Activated CD4-positive, alpha-beta memory T cell treated with anti-CD3 and anti-CD28 coated beads for 36 hours (primary cell): ENCODE measurements around the gene DCUN1D3. TPM values are rescaled to one million over a fixed set of nuclear protein-coding genes. Genes with fewer than 3 reads are reported as not detected.
"Not testable (repeated sequence)": the region's sequence is repeated elsewhere in the genome, so short reads cannot be mapped to it uniquely, and the experiment has no call there.

Experiments
- CTCF ChIA-PET: fragments of 350-600 bp; sonication (Branson Sonifier 250); formaldehyde crosslinking; loops from one replicate; lab custom pipeline; 2021; ENCODE audit warnings: antibody characterized with exemption, inconsistent platforms; lab: Charles Lee
- POLR2A ChIA-PET: fragments of 350-600 bp; sonication (Branson Sonifier 250); formaldehyde crosslinking; loops from one replicate; lab custom pipeline; 2021; ENCODE audit warnings: antibody characterized with exemption; lab: Charles Lee
- DNase-seq: peaks from one replicate; pipeline ENCODE4 v3.0.0-alpha.2; 2020
- H3K27ac Mint-ChIP-seq: one replicate; pipeline ENCODE4 v1.8.0; 2021; ENCODE audit warnings: mixed read lengths
- H3K27me3 Mint-ChIP-seq: one replicate; pipeline ENCODE4 v1.8.0; 2021; ENCODE audit warnings: mixed read lengths
- H3K36me3 Mint-ChIP-seq: one replicate; pipeline ENCODE4 v1.8.0; 2021; ENCODE audit warnings: mixed read lengths
- H3K4me1 Mint-ChIP-seq: one replicate; pipeline ENCODE4 v1.8.0; 2021; ENCODE audit warnings: low read depth, mixed read lengths
- H3K4me3 Mint-ChIP-seq: one replicate; pipeline ENCODE4 v1.8.0; 2021; ENCODE audit warnings: mild to moderate bottlenecking, mixed read lengths
- H3K9me3 Mint-ChIP-seq: one replicate; pipeline ENCODE4 v1.8.0; 2021; ENCODE audit warnings: mixed read lengths
- intact Hi-C: fragments of 100-400 bp; cut with micrococcal nuclease; formaldehyde crosslinking; loops from one replicate; pipeline ENCODE4 v1.15.1; 2023
- total RNA-seq, 2 experiments: library from RNA; stranded (reverse); gene quantifications; one replicate each; pipeline ENCODE4 v1.2.3, GENCODE V29; 2021

Gene DCUN1D3
- total RNA-seq, 2 experiments from 2014 or later: 5.9 TPM

GRCh38 chr16:20938426-20938825 is 38.3 kb upstream of the DCUN1D3 start:
- peak; percentile 50 for DNase-seq
- Mint-ChIP-seq H3K27ac (peak overlapping the region; percentile 70), H3K9me3 (no peaks in the 10 kb centered on the region), H3K36me3 (no peaks in the 10 kb centered on the region), H3K27me3 (peaks cover 7% of the 10 kb centered on the region), H3K4me3 (no peak overlapping the region), H3K4me1 (peaks cover 34% of the 10 kb centered on the region)
- POLR2A ChIA-PET: interaction anchor here (0.9 to 1.6 kb wide), 3 partner anchors 35 to 64 kb away, joined by 3 to 6 read pairs (median 5); partner anchors contain the start of genes DCUN1D3 and LYRM1
- intact Hi-C loops: no loop called here
- CTCF ChIA-PET: interaction anchor here (0.5 to 2.0 kb wide), 12 partner anchors 20 to 221 kb away, joined by 3 to 5 read pairs (median 3); partner anchors contain the start of genes DCUN1D3 and LYRM1

- intact Hi-C loops: no loop called here
Measured at GRCh38 chr16:20937736-20938135, 37.6 kb upstream of the DCUN1D3 start.

GRCh38 chr16:20933589-20933988 is 33.4 kb upstream of the DCUN1D3 start:
- H3K36me3 Mint-ChIP-seq: no peaks in the 10 kb centered on the region

More at GRCh38 chr16:20937736-20938135, 37.6 kb upstream of the DCUN1D3 start:
- Mint-ChIP-seq H3K4me1 (peaks cover 31% of the 10 kb centered on the region), H3K27ac (peak overlapping the region; percentile 28), H3K36me3 (no peaks in the 10 kb centered on the region), H3K4me3 (no peak overlapping the region), H3K27me3 (peaks cover 7% of the 10 kb centered on the region), H3K9me3 (no peaks in the 10 kb centered on the region)
- ChIA-PET CTCF (interaction anchor here (0.5 to 2.0 kb wide), 5 partner anchors 28 to 146 kb away, joined by 3 to 5 read pairs (median 3); partner anchors contain the start of genes DCUN1D3 and LYRM1), POLR2A (interaction anchor here (0.9 to 1.6 kb wide), 2 partner anchors 37 to 63 kb away, joined by 5 to 6 read pairs; partner anchors contain the start of genes DCUN1D3 and LYRM1)
- no peak for DNase-seq

GRCh38 chr16:20931066-20931600 is 31.0 kb upstream of the DCUN1D3 start:
- CTCF ChIA-PET: no interaction called here
- intact Hi-C loops: no loop called here
- Mint-ChIP-seq H3K27me3 (no peaks in the 10 kb centered on the region), H3K36me3 (no peaks in the 10 kb centered on the region), H3K4me1 (no peaks in the 10 kb centered on the region), H3K4me3 (no peak overlapping the region), H3K9me3 (no peaks in the 10 kb centered on the region), H3K27ac (no peak overlapping the region)
- POLR2A ChIA-PET: no interaction called here
- DNase-seq: no peak

More at GRCh38 chr16:20933589-20933988, 33.4 kb upstream of the DCUN1D3 start:
- Mint-ChIP-seq H3K4me3 (no peak overlapping the region), H3K4me1 (peaks cover 10% of the 10 kb centered on the region), H3K27me3 (peaks cover 7% of the 10 kb centered on the region), H3K27ac (no peak overlapping the region), H3K9me3 (no peaks in the 10 kb centered on the region)
- ChIA-PET CTCF (no interaction called here), POLR2A (no interaction called here)
- intact Hi-C loops: no loop called here
- no peak for DNase-seq

GRCh38 chr16:20930365-20930690 is 30.2 kb upstream of the DCUN1D3 start:
- H3K27me3 Mint-ChIP-seq: no peaks in the 10 kb centered on the region
- ChIA-PET POLR2A (no interaction called here), CTCF (no interaction called here)
- H3K36me3 Mint-ChIP-seq: peaks cover 7% of the 10 kb centered on the region
- no peak for DNase-seq
- H3K4me1 Mint-ChIP-seq: no peaks in the 10 kb centered on the region
- intact Hi-C loops: no loop called here
- no peak overlapping the region for H3K27ac Mint-ChIP-seq
- no peak overlapping the region for H3K4me3 Mint-ChIP-seq
- H3K9me3 Mint-ChIP-seq: no peaks in the 10 kb centered on the region

GRCh38 chr16:20929676-20930364 is 29.7 kb upstream of the DCUN1D3 start:
- DNase-seq, H3K27ac Mint-ChIP-seq, POLR2A ChIA-PET, intact Hi-C loops, H3K36me3 Mint-ChIP-seq, H3K27me3 Mint-ChIP-seq, H3K4me1 Mint-ChIP-seq, H3K9me3 Mint-ChIP-seq, CTCF ChIA-PET, H3K4me3 Mint-ChIP-seq: not testable (repeated sequence)

- DNase-seq: no peak
- peaks cover 7% of the 10 kb centered on the region for H3K36me3 Mint-ChIP-seq
- no peaks in the 10 kb centered on the region for H3K4me1 Mint-ChIP-seq
- no peak overlapping the region for H3K27ac Mint-ChIP-seq
- ChIA-PET POLR2A (no interaction called here), CTCF (no interaction called here)
- H3K27me3 Mint-ChIP-seq: no peaks in the 10 kb centered on the region
- H3K4me3 Mint-ChIP-seq: no peak overlapping the region
- no peaks in the 10 kb centered on the region for H3K9me3 Mint-ChIP-seq
- intact Hi-C loops: no loop called here
Measured at GRCh38 chr16:20928774-20929411, 28.7 kb upstream of the DCUN1D3 start.

GRCh38 chr16:20925751-20926150 is 25.6 kb upstream of the DCUN1D3 start:
- no peaks in the 10 kb centered on the region for H3K27me3 Mint-ChIP-seq
- no peaks in the 10 kb centered on the region for H3K9me3 Mint-ChIP-seq
- H3K27ac Mint-ChIP-seq: no peak overlapping the region
- intact Hi-C loops: no loop called here
- no peaks in the 10 kb centered on the region for H3K4me1 Mint-ChIP-seq
- H3K36me3 Mint-ChIP-seq: peaks cover 7% of the 10 kb centered on the region
- ChIA-PET CTCF (no interaction called here), POLR2A (no interaction called here)
- no peak for DNase-seq
- H3K4me3 Mint-ChIP-seq: no peak overlapping the region

GRCh38 chr16:20923876-20924275 is 23.7 kb upstream of the DCUN1D3 start:
- intact Hi-C loops: no loop called here
- Mint-ChIP-seq H3K4me1 (peaks cover 5% of the 10 kb centered on the region), H3K27ac (no peak overlapping the region), H3K36me3 (peaks cover 10% of the 10 kb centered on the region), H3K4me3 (no peak overlapping the region), H3K27me3 (no peaks in the 10 kb centered on the region), H3K9me3 (no peaks in the 10 kb centered on the region)
- ChIA-PET CTCF (no interaction called here), POLR2A (no interaction called here)
- DNase-seq: no peak

GRCh38 chr16:20920799-20921198 is 20.6 kb upstream of the DCUN1D3 start:
- Mint-ChIP-seq H3K9me3 (no peaks in the 10 kb centered on the region), H3K36me3 (peaks cover 14% of the 10 kb centered on the region), H3K27me3 (no peaks in the 10 kb centered on the region), H3K4me1 (peaks cover 9% of the 10 kb centered on the region), H3K4me3 (no peak overlapping the region), H3K27ac (no peak overlapping the region)
- POLR2A ChIA-PET: interaction anchor here (1.0 kb wide), 1 partner anchor 20 kb away, joined by 3 read pairs; the partner anchor contains the start of genes DCUN1D3 and LYRM1
- no peak for DNase-seq
- intact Hi-C loops: no loop called here
- CTCF ChIA-PET: interaction anchor here (1.1 to 2.2 kb wide), 3 partner anchors 9 to 70 kb away, joined by 4 to 6 read pairs (median 6); no protein-coding TSS in a partner anchor

- POLR2A ChIA-PET: no interaction called here
- CTCF ChIA-PET: interaction anchor here (1.1 to 2.2 kb wide), 3 partner anchors 8 to 69 kb away, joined by 4 to 6 read pairs (median 6); no protein-coding TSS in a partner anchor
- Mint-ChIP-seq H3K27ac (no peak overlapping the region), H3K27me3 (no peaks in the 10 kb centered on the region), H3K4me3 (no peak overlapping the region), H3K4me1 (peaks cover 9% of the 10 kb centered on the region), H3K9me3 (no peaks in the 10 kb centered on the region), H3K36me3 (peaks cover 14% of the 10 kb centered on the region)
- intact Hi-C loops: no loop called here
- DNase-seq: no peak
Measured at GRCh38 chr16:20920091-20920490, 19.9 kb upstream of the DCUN1D3 start.
